Naive B cell (primary cell): ENCODE results near the gene MARCHF10. TPM values are rescaled to one million over a fixed set of nuclear protein-coding genes. Genes with fewer than 3 reads are reported as not detected.
"Not testable (repeated sequence)": the region's sequence is repeated elsewhere in the genome, so short reads cannot be mapped to it uniquely, and the experiment has no call there.

ENCODE experiments used
- ATAC-seq, 2 donors: fragments of 150-1000 bp; cut with Tn5 transposase; 2 replicates each; pipeline ENCODE4 v1.10.0; 2021; ENCODE audit warnings: low read depth in 2 of 2, mild to moderate bottlenecking in 2 of 2, moderate library complexity in 2 of 2
- DNase-seq: peaks from one replicate; pipeline ENCODE4 v3.0.0; 2022
- H3K27ac Mint-ChIP-seq, 6 donors: one replicate each; pipeline ENCODE4 v1.8.0; 2020 to 2022; ENCODE audit warnings: mild to moderate bottlenecking in 6 of 6, mixed read lengths in 6 of 6, moderate library complexity in 5 of 6, inconsistent platforms in 2 of 6
- H3K27me3 Mint-ChIP-seq, 3 donors: one replicate each; pipeline ENCODE4 v1.8.0; 2021 to 2022; ENCODE audit warnings: mixed read lengths in 3 of 3, mild to moderate bottlenecking in 1 of 3
- H3K36me3 Mint-ChIP-seq, 2 donors: one replicate each; pipeline ENCODE4 v1.8.0; 2020 to 2022; ENCODE audit warnings: mixed read lengths in 2 of 2, inconsistent platforms in 1 of 2, mild to moderate bottlenecking in 1 of 2
- H3K4me1 Mint-ChIP-seq, 3 donors: one replicate each; pipeline ENCODE4 v1.8.0; 2020 to 2022; ENCODE audit warnings: mixed read lengths in 3 of 3, inconsistent platforms in 1 of 3, mild to moderate bottlenecking in 1 of 3, moderate library complexity in 1 of 3
- H3K4me3 Mint-ChIP-seq, 8 donors: one replicate each; pipeline ENCODE4 v1.8.0; 2020 to 2022; ENCODE audit warnings: mild to moderate bottlenecking in 8 of 8, mixed read lengths in 8 of 8, moderate library complexity in 8 of 8, inconsistent platforms in 2 of 8
- H3K9me3 Mint-ChIP-seq, 7 donors: one replicate each; pipeline ENCODE4 v1.8.0; 2020 to 2022; ENCODE audit warnings: mixed read lengths in 7 of 7, mild to moderate bottlenecking in 5 of 7, inconsistent platforms in 2 of 7, moderate library complexity in 1 of 7
- polyA plus RNA-seq, 6 donors: library from polyadenylated mRNA; unstranded; fragments of 300-500 nt; fragmentation: Illumina TruSeq; gene quantifications; one replicate each; pipeline ENCODE4 v1.2.3, GENCODE V29; 2021; ENCODE audit warnings: low read depth in 6 of 6

The MARCHF10 gene
- polyA plus RNA-seq, 6 donors from 2014 or later, result 0.21 to 0.27 TPM; not detected in 4

- ATAC-seq, result no peak
- H3K27ac Mint-ChIP-seq, result peak overlapping the region in 1 of 6 donors; percentile 75
- H3K4me3 Mint-ChIP-seq, result peak overlapping the region in 2 of 8 donors; percentile 22 to 51
Observed at GRCh38 chr17:62700964-62701705, 107.0 kb downstream of the MARCHF10 start.

GRCh38 chr17:62698459-62698858, 109.7 kb downstream of the MARCHF10 start:
- not testable (repeated sequence) for H3K27ac Mint-ChIP-seq, H3K36me3 Mint-ChIP-seq, H3K4me1 Mint-ChIP-seq, H3K4me3 Mint-ChIP-seq, DNase-seq, ATAC-seq, H3K9me3 Mint-ChIP-seq
- peaks cover 3 to 25% (median 9%) of the 10 kb centered on the region in 3 donors for H3K27me3 Mint-ChIP-seq

More at GRCh38 chr17:62700964-62701705, 107.0 kb downstream of the MARCHF10 start:
- no peaks in the 10 kb centered on the region for H3K36me3 Mint-ChIP-seq
- no peak for DNase-seq
- H3K27me3 Mint-ChIP-seq, result peaks cover 0 to 13% (median 4%) of the 10 kb centered on the region in 3 donors
- H3K4me1 Mint-ChIP-seq, result peaks cover 0 to 7% (median 0%) of the 10 kb centered on the region in 3 donors
- H3K9me3 Mint-ChIP-seq, result peaks cover 0 to 2% (median 0%) of the 10 kb centered on the region in 7 donors

GRCh38 chr17:62696726-62697490, 111.2 kb downstream of the MARCHF10 start:
- Mint-ChIP-seq H3K27ac (no peak overlapping the region), H3K4me1 (no peaks in the 10 kb centered on the region), H3K27me3 (peaks cover 3 to 25% (median 5%) of the 10 kb centered on the region in 3 donors), H3K4me3 (no peak overlapping the region), H3K36me3 (no peaks in the 10 kb centered on the region), H3K9me3 (peaks cover 0 to 5% (median 0%) of the 10 kb centered on the region in 7 donors)
- ATAC-seq, result no peak
- no peak for DNase-seq

GRCh38 chr17:62696256-62696655, 111.9 kb downstream of the MARCHF10 start:
- no peak for DNase-seq
- ATAC-seq, result no peak

GRCh38 chr17:62695093-62695738, 112.9 kb downstream of the MARCHF10 start:
- H3K27ac Mint-ChIP-seq, ATAC-seq, H3K36me3 Mint-ChIP-seq, H3K4me1 Mint-ChIP-seq, DNase-seq, H3K9me3 Mint-ChIP-seq: not testable (repeated sequence)
- Mint-ChIP-seq H3K27me3 (peaks cover 3 to 25% (median 5%) of the 10 kb centered on the region in 3 donors), H3K4me3 (peak overlapping the region in 1 of 8 donors; percentile 3)

More at GRCh38 chr17:62696256-62696655, 111.9 kb downstream of the MARCHF10 start:
- Mint-ChIP-seq H3K27ac (peak overlapping the region in 1 of 6 donors; percentile 78), H3K9me3 (peaks cover 0 to 5% (median 0%) of the 10 kb centered on the region in 7 donors), H3K36me3 (no peaks in the 10 kb centered on the region), H3K4me3 (no peak overlapping the region), H3K27me3 (peaks cover 3 to 25% (median 5%) of the 10 kb centered on the region in 3 donors), H3K4me1 (no peaks in the 10 kb centered on the region)

GRCh38 chr17:62693616-62694409, 114.3 kb downstream of the MARCHF10 start:
- Mint-ChIP-seq H3K9me3 (peaks cover 0 to 5% (median 0%) of the 10 kb centered on the region in 7 donors), H3K4me1 (no peaks in the 10 kb centered on the region), H3K27ac (peak overlapping the region in 1 of 6 donors; percentile 88), H3K36me3 (no peaks in the 10 kb centered on the region), H3K4me3 (peak overlapping the region in 1 of 8 donors; percentile 52), H3K27me3 (peaks cover 3 to 17% (median 5%) of the 10 kb centered on the region in 3 donors)
- no peak for DNase-seq
- ATAC-seq, result no peak

GRCh38 chr17:62692721-62693431, 115.2 kb downstream of the MARCHF10 start:
- no peak for DNase-seq
- Mint-ChIP-seq H3K9me3 (peaks cover 0 to 5% (median 0%) of the 10 kb centered on the region in 7 donors), H3K36me3 (no peaks in the 10 kb centered on the region), H3K27me3 (peaks cover 3 to 16% (median 5%) of the 10 kb centered on the region in 3 donors), H3K4me1 (no peaks in the 10 kb centered on the region), H3K4me3 (no peak overlapping the region), H3K27ac (no peak overlapping the region)
- ATAC-seq, result no peak

GRCh38 chr17:62692159-62692651, 115.9 kb downstream of the MARCHF10 start:
- Mint-ChIP-seq H3K27ac (no peak overlapping the region), H3K36me3 (no peaks in the 10 kb centered on the region), H3K27me3 (peaks cover 3 to 12% (median 5%) of the 10 kb centered on the region in 3 donors), H3K4me1 (no peaks in the 10 kb centered on the region), H3K9me3 (peaks cover 0 to 5% (median 0%) of the 10 kb centered on the region in 7 donors), H3K4me3 (no peak overlapping the region)
- ATAC-seq (no peak), DNase-seq (no peak)

- not testable (repeated sequence) for H3K9me3 Mint-ChIP-seq, DNase-seq
Observed at GRCh38 chr17:62691589-62691915, 116.6 kb downstream of the MARCHF10 start.

GRCh38 chr17:62690168-62690897, 117.8 kb downstream of the MARCHF10 start:
- no peak overlapping the region for H3K4me3 Mint-ChIP-seq
- H3K27me3 Mint-ChIP-seq, result peaks cover 3 to 12% (median 5%) of the 10 kb centered on the region in 3 donors
- H3K27ac Mint-ChIP-seq, result no peak overlapping the region
- H3K4me1 Mint-ChIP-seq, result no peaks in the 10 kb centered on the region
- ATAC-seq (no peak), DNase-seq (no peak)
- no peaks in the 10 kb centered on the region for H3K9me3 Mint-ChIP-seq
- H3K36me3 Mint-ChIP-seq, result no peaks in the 10 kb centered on the region

More at GRCh38 chr17:62691589-62691915, 116.6 kb downstream of the MARCHF10 start:
- not testable (repeated sequence) for ATAC-seq, H3K4me3 Mint-ChIP-seq, H3K36me3 Mint-ChIP-seq, H3K4me1 Mint-ChIP-seq
- Mint-ChIP-seq H3K27ac (peak overlapping the region in 1 of 6 donors; percentile 57), H3K27me3 (peaks cover 3 to 12% (median 5%) of the 10 kb centered on the region in 3 donors)

- Mint-ChIP-seq H3K4me3 (no peak overlapping the region), H3K27ac (no peak overlapping the region), H3K27me3 (peaks cover 1 to 9% (median 3%) of the 10 kb centered on the region in 3 donors), H3K9me3 (no peaks in the 10 kb centered on the region), H3K4me1 (no peaks in the 10 kb centered on the region), H3K36me3 (no peaks in the 10 kb centered on the region)
- no peak for DNase-seq
- ATAC-seq, result no peak
Observed at GRCh38 chr17:62689441-62690167, 118.5 kb downstream of the MARCHF10 start.
